GM12873 (cell line): Measurements from ENCODE around the gene TM4SF5.

Source experiments
- CTCF ChIP-seq: IDR thresholded peaks from 2 replicates; pipeline ENCODE4 v1.5.1; 2012; ENCODE audit warnings: low read depth, mild to moderate bottlenecking, moderate library complexity, low read length, control low read depth; ENCODE audit not compliant: insufficient read depth; ENCODE audit errors: missing control alignments

TM4SF5 gene

GRCh38 chr17:4771519-4772234, at the start of gene TM4SF5:
TM4SF5 (plus strand) TSS chr17:4771886; CDS start chr17:4771923, 37 bp downstream.
- TF ChIP-seq CTCF: no peak

GRCh38 chr17:4722678-4723240, 48.9 kb upstream of the TM4SF5 start:
- no peak for TF ChIP-seq CTCF

- no peak for TF ChIP-seq CTCF
Measured at GRCh38 chr17:4724650-4725049, 47.0 kb upstream of the TM4SF5 start.

- TF ChIP-seq CTCF: no peak
Measured at GRCh38 chr17:4725646-4726310, 45.9 kb upstream of the TM4SF5 start.

GRCh38 chr17:4728124-4728523, 43.6 kb upstream of the TM4SF5 start:
- no peak for TF ChIP-seq CTCF

GRCh38 chr17:4733073-4733531, 38.6 kb upstream of the TM4SF5 start:
- peak; percentile 72 for TF ChIP-seq CTCF

- TF ChIP-seq CTCF: no peak
Measured at GRCh38 chr17:4734857-4735475, 36.7 kb upstream of the TM4SF5 start.
